ENCODE results near the gene LIMS2.

Gene LIMS2

DNA sequence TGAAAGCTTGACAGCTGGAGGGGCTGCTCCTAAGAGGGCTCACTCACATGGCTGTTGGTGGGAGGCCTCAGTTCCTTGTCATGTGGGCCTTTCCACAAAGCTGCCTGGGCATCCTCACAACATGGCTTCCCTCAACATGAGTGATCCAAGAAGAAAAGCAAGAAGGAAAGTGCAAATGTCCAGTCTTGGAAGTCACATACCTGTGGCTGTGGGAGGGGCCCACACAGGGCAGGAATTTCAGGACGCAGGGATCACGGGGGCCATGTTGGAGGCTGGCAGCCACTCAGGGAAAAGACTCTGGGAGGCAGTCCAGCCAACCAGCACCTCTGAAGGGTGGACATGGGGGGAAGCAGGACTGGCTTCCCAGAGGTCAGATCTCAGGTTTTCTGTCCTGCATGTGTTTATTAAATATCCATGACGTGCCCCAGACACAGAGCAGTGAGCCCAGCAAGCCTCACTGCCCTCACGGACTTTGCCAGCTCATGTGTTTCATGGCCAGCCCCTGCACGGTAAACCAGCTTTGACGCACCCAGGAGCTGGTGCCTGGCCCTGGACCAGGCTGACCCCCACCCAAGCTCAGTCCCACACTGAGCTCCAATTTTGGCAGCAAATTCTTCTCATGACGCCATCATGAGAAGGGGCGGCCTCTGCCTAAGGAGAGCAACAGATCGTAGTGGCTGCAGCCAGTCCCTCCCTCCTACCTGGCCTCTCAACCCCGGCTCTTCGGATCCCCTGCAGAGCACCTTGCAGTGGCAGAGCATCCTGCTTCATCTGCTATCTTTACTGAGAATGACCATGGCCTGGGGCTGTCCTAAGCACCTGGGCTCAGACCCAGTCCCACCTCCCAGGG, 64.0 kb downstream of the LIMS2 start:
- no peak for DNase-seq (ENCODE audit: extremely low read depth, low read depth)
- TF ChIP-seq, protein P1, sequence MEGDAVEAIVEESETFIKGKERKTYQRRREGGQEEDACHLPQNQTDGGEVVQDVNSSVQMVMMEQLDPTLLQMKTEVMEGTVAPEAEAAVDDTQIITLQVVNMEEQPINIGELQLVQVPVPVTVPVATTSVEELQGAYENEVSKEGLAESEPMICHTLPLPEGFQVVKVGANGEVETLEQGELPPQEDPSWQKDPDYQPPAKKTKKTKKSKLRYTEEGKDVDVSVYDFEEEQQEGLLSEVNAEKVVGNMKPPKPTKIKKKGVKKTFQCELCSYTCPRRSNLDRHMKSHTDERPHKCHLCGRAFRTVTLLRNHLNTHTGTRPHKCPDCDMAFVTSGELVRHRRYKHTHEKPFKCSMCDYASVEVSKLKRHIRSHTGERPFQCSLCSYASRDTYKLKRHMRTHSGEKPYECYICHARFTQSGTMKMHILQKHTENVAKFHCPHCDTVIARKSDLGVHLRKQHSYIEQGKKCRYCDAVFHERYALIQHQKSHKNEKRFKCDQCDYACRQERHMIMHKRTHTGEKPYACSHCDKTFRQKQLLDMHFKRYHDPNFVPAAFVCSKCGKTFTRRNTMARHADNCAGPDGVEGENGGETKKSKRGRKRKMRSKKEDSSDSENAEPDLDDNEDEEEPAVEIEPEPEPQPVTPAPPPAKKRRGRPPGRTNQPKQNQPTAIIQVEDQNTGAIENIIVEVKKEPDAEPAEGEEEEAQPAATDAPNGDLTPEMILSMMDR (IDR thresholded peaks at IDR 0.05; ENCODE audit: low read depth, low read length): no peak

DNA sequence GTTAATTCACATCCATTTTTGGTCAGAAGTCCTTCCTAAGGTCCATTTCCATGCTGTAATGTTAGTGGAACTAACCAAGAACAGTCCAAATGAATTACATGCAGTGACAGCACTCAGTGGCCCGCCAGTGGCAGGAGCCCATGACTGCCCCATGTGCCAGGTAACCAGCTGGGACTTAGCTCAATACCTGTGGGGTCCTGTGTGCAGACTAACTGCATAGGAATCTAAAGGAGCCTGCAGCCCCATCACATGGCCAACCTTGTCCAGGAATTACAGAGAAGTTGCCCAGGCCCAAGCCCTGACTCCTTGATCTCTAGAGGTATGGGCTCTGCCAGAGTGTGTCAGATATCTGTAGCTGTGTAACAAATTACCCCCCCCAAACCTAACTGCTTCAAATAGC, 64.8 kb downstream of the LIMS2 start:
- TF ChIP-seq, protein P1 (IDR thresholded peaks at IDR 0.05; ENCODE audit: low read depth, low read length): no peak
- DNase-seq (ENCODE audit: extremely low read depth, low read depth): no peak

DNA sequence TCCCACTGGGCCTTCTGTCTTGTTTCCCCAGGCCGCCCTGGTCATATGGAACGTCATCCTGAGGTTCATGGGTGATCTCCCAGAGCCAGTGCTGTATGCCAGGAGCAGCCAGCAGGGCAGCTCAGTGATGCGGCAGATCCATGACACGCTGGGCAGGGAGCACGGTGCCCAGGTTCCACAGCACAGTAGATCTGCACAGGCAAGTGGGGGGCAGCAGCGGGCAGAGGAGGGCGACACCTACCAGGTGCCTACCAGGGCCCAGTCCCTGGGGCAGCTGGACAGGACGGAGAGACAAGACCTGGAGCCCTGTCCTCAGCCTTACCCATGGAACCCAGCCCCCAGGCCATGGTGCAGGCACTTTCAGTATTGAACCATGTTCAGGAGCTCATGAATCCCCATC, 65.5 kb downstream of the LIMS2 start:
- DNase-seq (ENCODE audit: extremely low read depth, low read depth): no peak
- TF ChIP-seq, protein P1 (IDR thresholded peaks at IDR 0.05; ENCODE audit: low read depth, low read length): no peak

DNA sequence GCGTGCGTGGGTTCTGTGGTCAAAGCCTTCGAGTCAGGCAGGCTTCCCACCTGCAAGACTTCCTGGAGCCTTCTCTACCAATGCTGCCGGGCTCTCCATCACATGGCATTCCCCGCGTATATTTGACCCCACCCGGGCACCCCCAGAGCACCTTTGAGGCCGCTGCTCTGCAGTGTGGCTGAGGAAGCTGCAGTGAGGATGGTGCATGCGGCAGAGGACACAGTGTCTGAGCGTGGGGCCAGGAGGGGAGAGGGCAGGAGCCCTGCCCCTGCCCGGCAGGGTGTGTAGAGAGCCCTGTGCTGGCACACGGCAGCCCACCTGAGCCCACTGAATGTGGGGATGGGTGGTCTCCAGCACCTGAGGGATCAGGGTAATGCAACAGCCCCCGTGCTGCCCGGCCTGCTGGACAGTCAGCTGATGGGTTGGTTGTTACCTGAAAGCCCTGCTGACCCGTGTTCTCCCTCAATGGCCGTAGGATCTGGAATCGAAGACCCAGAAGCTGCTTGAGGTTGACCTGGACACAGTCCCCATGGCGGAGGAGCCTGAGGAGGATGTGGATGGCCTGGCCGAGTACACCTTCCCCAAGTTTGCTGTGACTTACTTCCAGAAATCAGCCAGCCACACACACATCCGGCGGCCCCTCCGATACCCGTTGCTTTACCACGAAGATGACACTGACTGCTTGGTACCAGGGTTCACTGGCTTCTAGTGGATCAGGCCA, 66.1 kb downstream of the LIMS2 start:
- TF ChIP-seq, protein P1 (IDR thresholded peaks at IDR 0.05; ENCODE audit: low read depth, low read length): no peak

DNA sequence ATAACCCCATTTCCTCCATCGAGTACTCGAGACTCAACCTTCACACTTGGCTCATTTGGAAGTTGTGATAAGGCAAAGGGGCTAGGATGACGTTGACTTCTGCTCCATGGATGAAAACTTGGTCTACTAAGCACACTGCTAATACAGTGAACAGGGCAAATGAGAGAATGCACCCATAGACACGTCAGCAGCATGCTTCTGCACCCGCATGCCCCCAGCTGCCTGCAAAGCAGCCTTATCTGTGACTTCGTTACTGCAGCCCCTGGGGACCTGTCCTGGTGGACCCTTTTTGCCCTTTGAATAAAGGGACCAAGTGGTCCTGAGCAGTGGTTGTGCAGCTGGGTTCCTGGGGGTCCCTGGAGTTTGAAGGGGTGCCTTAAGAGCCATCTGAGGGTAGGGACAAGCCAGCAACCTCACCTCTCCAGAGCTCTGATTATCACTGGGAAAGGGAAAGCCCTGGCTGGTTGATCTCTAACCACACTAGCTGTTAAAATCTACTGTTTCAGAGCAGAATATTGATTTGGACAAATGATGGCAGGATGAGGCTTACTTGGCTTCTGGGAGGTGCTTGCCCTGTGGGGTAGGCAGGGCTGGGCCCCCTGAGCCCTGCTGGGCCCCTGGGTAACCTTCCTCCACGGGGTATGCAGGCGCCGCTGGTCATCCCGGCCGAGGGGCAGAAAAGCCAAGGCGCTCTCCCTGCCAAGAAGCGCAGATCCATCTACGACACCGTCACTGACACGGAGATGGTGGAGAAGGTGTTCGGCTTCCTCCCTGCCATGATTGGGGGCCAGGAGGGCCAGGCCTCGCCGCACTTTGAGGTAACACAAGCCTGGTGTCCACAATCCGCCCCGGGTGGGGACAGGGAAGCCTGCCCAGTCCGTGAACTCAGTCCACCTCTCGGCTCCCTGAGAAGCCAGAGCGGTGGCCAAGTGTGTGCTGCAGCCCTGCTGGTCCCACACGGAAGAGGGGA, 67.0 kb downstream of the LIMS2 start:
- TF ChIP-seq, protein P1 (IDR thresholded peaks at IDR 0.05; ENCODE audit: low read depth, low read length): no peak

More for the DNA sequence above, 66.1 kb downstream of the LIMS2 start:
- DNase-seq (ENCODE audit: extremely low read depth, low read depth): no peak

DNA sequence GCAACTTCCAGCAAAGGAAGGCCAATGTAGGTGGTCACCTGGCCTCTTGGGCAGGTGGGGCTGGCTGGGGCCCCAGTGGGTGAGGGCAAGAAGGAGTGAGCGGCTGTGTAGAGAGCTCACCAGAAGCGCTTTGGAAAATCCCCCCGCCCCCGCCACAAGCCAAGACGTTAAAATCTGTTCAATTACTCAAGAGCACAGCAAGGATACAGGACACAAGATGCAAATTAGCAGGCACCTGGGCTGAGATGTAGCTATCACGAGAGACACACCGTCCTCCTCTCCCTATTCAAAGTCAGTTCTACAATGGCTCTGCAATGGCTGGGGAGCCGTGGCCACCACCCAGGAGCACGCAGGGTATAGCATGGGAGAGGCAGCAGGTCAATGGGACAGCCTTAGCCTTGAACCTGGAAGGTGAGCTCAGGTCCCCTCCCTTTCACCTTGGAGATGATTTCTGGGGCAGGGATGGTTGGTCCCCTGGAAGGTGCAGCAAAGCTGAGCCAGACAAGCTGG, 67.9 kb downstream of the LIMS2 start:
- no peak for DNase-seq (ENCODE audit: extremely low read depth, low read depth)
- TF ChIP-seq, protein P1 (IDR thresholded peaks at IDR 0.05; ENCODE audit: low read depth, low read length): no peak

More for the DNA sequence above, 67.0 kb downstream of the LIMS2 start:
- DNase-seq (ENCODE audit: extremely low read depth, low read depth): no peak

All from AG09319 (cell line).